GOT3 (cell line): ENCODE results near the gene AKT1S1.

Source experiments
- DNase-seq: peaks from one replicate; lab custom pipeline; 2025; ENCODE audit warnings: mixed read lengths; lab: John Stamatoyannopoulos, UW

AKT1S1 gene

GRCh38 chr19:49907745-49908446, 30.7 kb upstream of the AKT1S1 start:
- DNase-seq = no peak

GRCh38 chr19:49906879-49907564, 29.9 kb upstream of the AKT1S1 start:
- no peak for DNase-seq

GRCh38 chr19:49904136-49904535, 27.0 kb upstream of the AKT1S1 start:
- DNase-seq = no peak

- DNase-seq = no peak
Measured at GRCh38 chr19:49896863-49897621, 19.9 kb upstream of the AKT1S1 start, which contains the start of gene IL4I1. IL4I1 (minus strand) TSS chr19:49896887; CDS start chr19:49896160, 727 bp downstream.

GRCh38 chr19:49895566-49896297, 18.6 kb upstream of the AKT1S1 start:
- no peak for DNase-seq

- DNase-seq = no peak
Measured at GRCh38 chr19:49894879-49895565, 17.9 kb upstream of the AKT1S1 start.

GRCh38 chr19:49894011-49894664, 17.0 kb upstream of the AKT1S1 start:
- DNase-seq = no peak

- no peak for DNase-seq
Measured at GRCh38 chr19:49892716-49893115, 15.6 kb upstream of the AKT1S1 start.

- no peak for DNase-seq
Measured at GRCh38 chr19:49891393-49891792, 14.2 kb upstream of the AKT1S1 start.

GRCh38 chr19:49890349-49891311, 13.5 kb upstream of the AKT1S1 start:
- DNase-seq = no peak

GRCh38 chr19:49889687-49890348, 12.7 kb upstream of the AKT1S1 start:
- DNase-seq = no peak

- no peak for DNase-seq
Measured at GRCh38 chr19:49889038-49889686, 12.0 kb upstream of the AKT1S1 start.

- DNase-seq = no peak
Measured at GRCh38 chr19:49888510-49888824, 11.3 kb upstream of the AKT1S1 start.

GRCh38 chr19:49887665-49888509, 10.7 kb upstream of the AKT1S1 start:
- DNase-seq = no peak

GRCh38 chr19:49887037-49887664, 10.0 kb upstream of the AKT1S1 start:
- DNase-seq = no peak

- no peak for DNase-seq
Measured at GRCh38 chr19:49884760-49885159, 7.6 kb upstream of the AKT1S1 start.

GRCh38 chr19:49884109-49884508, 7.0 kb upstream of the AKT1S1 start:
- no peak for DNase-seq
